ENCODE measurements around the gene MCAT.

MCAT gene

GRCh38 chr22:43142880-43143562 lies at the start of gene MCAT:
MCAT (minus strand) TSS chr22:43143398; CDS start chr22:43143348, 50 bp downstream.
- peak; percentile 86 for DNase-seq (ENCODE audit: low spot score)

- no peak for DNase-seq (ENCODE audit: low spot score)
These were observed 48.6 kb upstream of the MCAT start for GRCh38 chr22:43191831-43192230.

GRCh38 chr22:43188829-43189545 lies 45.8 kb upstream of the MCAT start:
- no peak for DNase-seq (ENCODE audit: low spot score)

GRCh38 chr22:43187171-43188099 lies 44.2 kb upstream of the MCAT start:
- peak; percentile 95 for DNase-seq (ENCODE audit: low spot score)

GRCh38 chr22:43186272-43187170 lies 43.3 kb upstream of the MCAT start, which contains the start of gene TTLL12:
TTLL12 (minus strand) TSS chr22:43187134; CDS start chr22:43187069, 65 bp downstream.
- DNase-seq (ENCODE audit: low spot score) = peak; percentile 51

- peak; percentile 71 for DNase-seq (ENCODE audit: low spot score)
These were observed 42.7 kb upstream of the MCAT start for GRCh38 chr22:43185860-43186261.

GRCh38 chr22:43183496-43184277 lies 40.5 kb upstream of the MCAT start:
- no peak for DNase-seq (ENCODE audit: low spot score)

- DNase-seq (ENCODE audit: low spot score) = no peak
These were observed 39.5 kb upstream of the MCAT start for GRCh38 chr22:43182726-43183125.

GRCh38 chr22:43182118-43182517 lies 38.9 kb upstream of the MCAT start:
- no peak for DNase-seq (ENCODE audit: low spot score)

- no peak for DNase-seq (ENCODE audit: low spot score)
These were observed 38.3 kb upstream of the MCAT start for GRCh38 chr22:43181321-43182076.

- no peak for DNase-seq (ENCODE audit: low spot score)
These were observed 37.5 kb upstream of the MCAT start for GRCh38 chr22:43180670-43181069.

- DNase-seq (ENCODE audit: low spot score) = no peak
These were observed 36.7 kb upstream of the MCAT start for GRCh38 chr22:43179911-43180195.

GRCh38 chr22:43179146-43179910 lies 36.1 kb upstream of the MCAT start:
- DNase-seq (ENCODE audit: low spot score) = no peak

GRCh38 chr22:43177479-43177878 lies 34.3 kb upstream of the MCAT start:
- DNase-seq (ENCODE audit: low spot score) = no peak

- no peak for DNase-seq (ENCODE audit: low spot score)
These were observed 32.9 kb upstream of the MCAT start for GRCh38 chr22:43176090-43176489.

GRCh38 chr22:43174941-43175531 lies 31.8 kb upstream of the MCAT start:
- no peak for DNase-seq (ENCODE audit: low spot score)

- DNase-seq (ENCODE audit: low spot score) = no peak
These were observed 30.9 kb upstream of the MCAT start for GRCh38 chr22:43173976-43174720.

GRCh38 chr22:43173566-43173965 lies 30.4 kb upstream of the MCAT start:
- no peak for DNase-seq (ENCODE audit: low spot score)

All from RKO (cell line).